ENCODE data around the gene GSX2. TPM values are rescaled to one million over a fixed set of nuclear protein-coding genes. Genes with fewer than 3 reads are reported as not detected.

Gene GSX2
- total and polyA plus RNA-seq, 10 of the 15 experiments (the other 5 are each of a cell fraction or from before 2014, with no cell fraction given): 0.04 to 0.58 (median 0.50) TPM; not detected in 5

GRCh38 chr4:54064317-54065111, 35.4 kb upstream of the GSX2 start, which contains the start of gene CHIC2 (continued):
- TF ChIP-seq PKNOX1 (IDR thresholded peaks at IDR 0.05) (no peak), RAD21 (IDR thresholded peaks at IDR 0.05; ENCODE audit: insufficient read depth, low read depth, low read length) (no peak), POU2F2 (IDR thresholded peaks at IDR 0.05; ENCODE audit: borderline replicate concordance, low read depth, low read length) (peak; percentile 70), IKZF1 (conservative IDR thresholded peaks at IDR 0.05) (peak; percentile 78; the same call in 1 of the 2 replicates), HDAC6 (IDR thresholded peaks at IDR 0.05; ENCODE audit: unreplicated experiment) (no peak), ATF7 (IDR thresholded peaks at IDR 0.05; ENCODE audit: low read depth) (no peak), BACH1 (IDR thresholded peaks at IDR 0.05; ENCODE audit: borderline replicate concordance) (peak; percentile 72), CEBPZ (IDR thresholded peaks at IDR 0.05; ENCODE audit: low read depth, low read length) (no peak), MLLT1 (IDR thresholded peaks at IDR 0.05) (no peak), HSF1 (IDR thresholded peaks at IDR 0.05; ENCODE audit: low read depth, low read length) (no peak), ATF3 (IDR thresholded peaks at IDR 0.05; ENCODE audit: borderline replicate concordance, extremely low read depth, low read depth, low read length) (no peak), MTA3 (IDR thresholded peaks at IDR 0.05; ENCODE audit: borderline replicate concordance, low read length) (no peak), ZNF592 (IDR thresholded peaks at IDR 0.05) (no peak), ESRRA (IDR thresholded peaks at IDR 0.05; ENCODE audit: low read length) (no peak)
